GM08714 (cell line): ENCODE data around the gene FKRP.
"Not testable (repeated sequence)": the region's sequence is repeated elsewhere in the genome, so short reads cannot be mapped to it uniquely, and the experiment has no call there.

Experiments used
- H3K4me3 ChIP-seq: fragments of 200-500 bp; sonication (Bioruptor generic); 2 replicates; pipeline ENCODE4 v1.5.1; 2014; ENCODE audit warnings: mild to moderate bottlenecking, low read length, inconsistent platforms
- ZNF274 ChIP-seq: IDR thresholded peaks from 2 replicates; pipeline ENCODE4 v1.6.1; 2012; ENCODE audit warnings: mild to moderate bottlenecking, low read depth, low read length

The FKRP gene

DNA sequence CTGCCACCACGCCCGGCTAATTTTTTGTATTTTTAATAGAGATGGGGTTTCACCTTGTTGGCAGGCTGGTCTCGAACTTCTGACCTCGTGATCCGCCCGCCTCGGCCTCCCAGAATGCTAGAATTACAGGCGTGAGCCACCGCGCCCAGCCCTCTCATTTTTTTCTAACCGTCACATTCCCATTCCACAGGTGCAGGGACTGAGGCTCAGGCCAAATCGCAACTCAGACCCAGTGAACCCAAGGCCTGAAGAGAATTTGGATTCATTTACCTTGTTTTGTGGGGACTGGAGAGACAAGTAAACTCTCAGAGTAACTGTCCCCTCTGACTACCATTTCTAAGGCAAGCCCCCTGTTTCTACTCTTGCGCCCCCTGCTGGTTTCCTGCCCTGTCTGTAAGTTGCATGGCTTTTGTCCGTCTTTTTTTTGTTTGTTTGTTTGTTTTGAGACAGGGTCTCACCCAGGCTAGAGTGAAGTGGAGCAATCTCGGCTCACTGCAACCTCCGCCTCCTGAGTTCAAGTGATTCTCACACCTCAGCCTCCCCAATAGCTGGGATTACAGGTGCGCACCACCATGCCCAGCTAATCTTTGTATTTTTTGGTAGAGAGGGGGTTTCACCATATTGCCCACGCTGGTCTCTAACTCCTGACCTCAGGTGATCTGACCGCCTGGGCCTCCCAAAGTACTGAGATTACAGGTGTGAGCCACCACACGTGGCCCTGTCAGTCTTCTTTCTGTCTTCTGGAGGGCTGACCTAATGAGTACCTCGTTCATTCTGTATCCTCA lies 2.7 kb downstream of the FKRP start:
- H3K4me3 ChIP-seq, result no peak overlapping the region
- no peak for TF ChIP-seq ZNF274

DNA sequence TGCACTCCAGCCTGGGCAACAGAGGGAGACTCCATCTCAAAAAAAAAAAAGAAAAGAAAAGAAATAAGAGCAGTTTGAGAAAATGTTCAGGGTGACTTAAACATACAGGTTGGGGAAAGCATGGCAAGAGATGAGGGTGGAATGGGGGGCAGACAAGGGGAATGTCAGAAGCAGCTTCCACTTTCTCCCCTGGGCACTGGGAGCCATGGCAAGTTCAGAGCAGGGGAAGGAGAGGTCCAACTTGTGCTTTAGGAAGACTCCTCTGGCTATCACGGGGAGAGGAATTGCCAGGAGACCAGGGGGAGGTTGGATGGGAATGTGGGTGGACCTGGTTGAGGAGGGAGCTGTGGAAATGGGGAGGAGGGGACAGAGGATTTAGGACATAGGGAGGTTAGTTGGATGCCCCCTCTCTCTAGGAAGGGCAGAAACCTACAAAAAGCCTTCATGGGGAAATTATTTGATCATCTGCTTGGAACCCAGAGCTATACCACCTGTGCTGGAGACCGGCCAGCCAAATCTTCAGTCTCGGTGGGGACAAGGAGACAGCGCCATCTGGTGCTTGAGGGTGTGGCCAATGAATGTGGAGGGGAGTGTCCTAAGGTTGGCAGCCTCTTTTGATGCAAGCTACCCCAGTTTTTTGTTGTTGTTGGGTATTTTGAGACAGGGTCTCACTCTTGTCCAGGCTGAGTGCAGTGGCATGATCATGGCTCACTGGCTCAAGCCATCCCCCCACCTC lies 7.7 kb downstream of the FKRP start:
- no peak for TF ChIP-seq ZNF274
- H3K4me3 ChIP-seq, result no peak overlapping the region

DNA sequence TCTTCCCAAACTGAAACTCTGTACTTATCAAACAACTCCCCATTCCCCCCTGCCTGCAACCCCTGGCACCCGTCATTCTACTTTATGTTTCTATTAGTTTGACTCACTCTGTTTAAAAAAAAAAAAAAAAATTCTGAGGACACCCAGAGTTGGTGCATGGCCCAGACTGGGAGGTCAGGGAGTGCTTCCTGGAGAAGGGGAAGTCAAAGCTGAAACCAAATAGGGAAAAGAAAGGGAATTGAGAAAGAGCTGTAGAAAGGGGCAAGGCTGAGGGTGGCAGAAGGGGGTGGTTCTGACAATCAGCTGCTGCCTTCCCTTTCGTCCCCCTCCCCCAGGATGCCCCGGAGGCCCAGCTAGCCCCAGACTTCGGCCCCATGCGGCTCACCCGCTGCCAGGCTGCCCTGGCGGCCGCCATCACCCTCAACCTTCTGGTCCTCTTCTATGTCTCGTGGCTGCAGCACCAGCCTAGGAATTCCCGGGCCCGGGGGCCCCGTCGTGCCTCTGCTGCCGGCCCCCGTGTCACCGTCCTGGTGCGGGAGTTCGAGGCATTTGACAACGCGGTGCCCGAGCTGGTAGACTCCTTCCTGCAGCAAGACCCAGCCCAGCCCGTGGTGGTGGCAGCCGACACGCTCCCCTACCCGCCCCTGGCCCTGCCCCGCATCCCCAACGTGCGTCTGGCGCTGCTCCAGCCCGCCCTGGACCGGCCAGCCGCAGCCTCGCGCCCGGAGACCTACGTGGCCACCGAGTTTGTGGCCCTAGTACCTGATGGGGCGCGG lies 9.4 kb downstream of the FKRP start:
- TF ChIP-seq ZNF274, result no peak
- H3K4me3 ChIP-seq, result no peak overlapping the region

DNA sequence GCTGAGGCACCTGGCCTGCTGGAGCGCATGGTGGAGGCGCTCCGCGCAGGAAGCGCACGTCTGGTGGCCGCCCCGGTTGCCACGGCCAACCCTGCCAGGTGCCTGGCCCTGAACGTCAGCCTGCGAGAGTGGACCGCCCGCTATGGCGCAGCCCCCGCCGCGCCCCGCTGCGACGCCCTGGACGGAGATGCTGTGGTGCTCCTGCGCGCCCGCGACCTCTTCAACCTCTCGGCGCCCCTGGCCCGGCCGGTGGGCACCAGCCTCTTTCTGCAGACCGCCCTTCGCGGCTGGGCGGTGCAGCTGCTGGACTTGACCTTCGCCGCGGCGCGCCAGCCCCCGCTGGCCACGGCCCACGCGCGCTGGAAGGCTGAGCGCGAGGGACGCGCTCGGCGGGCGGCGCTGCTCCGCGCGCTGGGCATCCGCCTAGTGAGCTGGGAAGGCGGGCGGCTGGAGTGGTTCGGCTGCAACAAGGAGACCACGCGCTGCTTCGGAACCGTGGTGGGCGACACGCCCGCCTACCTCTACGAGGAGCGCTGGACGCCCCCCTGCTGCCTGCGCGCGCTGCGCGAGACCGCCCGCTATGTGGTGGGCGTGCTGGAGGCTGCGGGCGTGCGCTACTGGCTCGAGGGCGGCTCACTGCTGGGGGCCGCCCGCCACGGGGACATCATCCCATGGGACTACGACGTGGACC lies 10.1 kb downstream of the FKRP start:
- H3K4me3 ChIP-seq, result no peak overlapping the region
- no peak for TF ChIP-seq ZNF274

DNA sequence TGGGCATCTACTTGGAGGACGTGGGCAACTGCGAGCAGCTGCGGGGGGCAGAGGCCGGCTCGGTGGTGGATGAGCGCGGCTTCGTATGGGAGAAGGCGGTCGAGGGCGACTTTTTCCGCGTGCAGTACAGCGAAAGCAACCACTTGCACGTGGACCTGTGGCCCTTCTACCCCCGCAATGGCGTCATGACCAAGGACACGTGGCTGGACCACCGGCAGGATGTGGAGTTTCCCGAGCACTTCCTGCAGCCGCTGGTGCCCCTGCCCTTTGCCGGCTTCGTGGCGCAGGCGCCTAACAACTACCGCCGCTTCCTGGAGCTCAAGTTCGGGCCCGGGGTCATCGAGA lies 10.7 kb downstream of the FKRP start:
- no peak overlapping the region for H3K4me3 ChIP-seq
- no peak for TF ChIP-seq ZNF274

DNA sequence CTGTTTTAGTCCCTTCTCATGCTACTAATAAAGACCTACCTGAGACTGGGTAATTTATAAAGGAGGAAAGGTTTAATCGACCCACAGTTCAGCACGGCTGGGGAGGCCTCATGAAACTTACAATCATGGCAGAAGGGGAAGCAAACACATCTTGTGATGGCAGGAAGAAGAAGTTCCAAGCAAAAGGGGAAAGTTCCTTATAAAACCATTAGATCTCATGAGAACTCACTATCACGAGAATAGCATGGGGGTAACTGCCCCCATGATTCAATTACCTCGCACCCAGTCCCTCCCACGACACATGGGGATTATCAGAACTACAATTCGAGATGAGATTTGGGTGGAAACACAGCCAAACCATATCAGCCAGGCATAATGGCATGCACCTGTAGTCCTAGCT lies 13.3 kb downstream of the FKRP start:
- TF ChIP-seq ZNF274, result no peak
- no peak overlapping the region for H3K4me3 ChIP-seq

DNA sequence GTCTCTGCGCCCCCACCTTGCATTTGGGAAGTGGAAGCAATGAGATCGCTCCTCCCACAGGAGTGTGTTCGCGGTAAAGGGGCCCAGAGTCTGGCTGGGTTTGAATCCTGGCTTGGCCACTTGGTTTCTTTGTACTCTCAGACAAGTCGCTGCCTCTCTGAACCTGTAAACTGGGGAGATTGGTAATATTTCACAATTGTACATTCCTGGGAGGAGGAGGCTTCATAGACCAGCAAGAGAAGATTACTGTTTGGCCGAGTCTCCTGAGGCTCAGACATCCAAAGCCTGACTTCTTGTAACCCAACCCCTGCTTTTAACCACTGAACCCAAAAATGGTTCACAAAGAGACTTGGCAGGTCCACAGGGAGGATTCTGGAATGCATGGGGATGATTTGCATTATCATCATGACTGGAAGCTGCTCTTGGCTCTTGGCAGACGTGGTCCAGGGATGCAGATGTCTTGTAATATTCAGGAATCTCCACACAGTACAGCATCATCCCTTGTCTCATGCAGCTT lies 14.0 kb downstream of the FKRP start:
- no peak for TF ChIP-seq ZNF274

DNA sequence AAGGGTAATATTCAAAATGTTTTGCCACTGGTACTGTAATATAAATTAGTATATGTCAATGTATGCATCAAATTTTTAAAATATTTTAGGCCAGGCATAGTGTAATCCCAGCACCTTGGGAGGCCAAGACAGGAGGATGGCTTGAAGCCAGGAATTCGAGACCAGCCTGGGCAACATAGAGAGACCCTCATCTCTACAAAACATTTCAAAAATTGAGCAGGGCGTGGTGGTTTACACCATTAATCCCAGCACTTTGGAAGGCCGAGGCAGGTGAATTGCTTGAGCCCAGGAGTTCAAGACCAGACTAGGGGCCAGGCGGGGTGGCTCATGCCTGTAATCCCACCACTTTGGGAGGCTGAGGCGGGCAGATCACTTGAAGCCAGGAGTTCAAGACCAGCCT lies 14.5 kb downstream of the FKRP start:
- TF ChIP-seq ZNF274, result no peak
- H3K4me3 ChIP-seq, result no peak overlapping the region

More for the DNA sequence above, 14.0 kb downstream of the FKRP start:
- no peak overlapping the region for H3K4me3 ChIP-seq

DNA sequence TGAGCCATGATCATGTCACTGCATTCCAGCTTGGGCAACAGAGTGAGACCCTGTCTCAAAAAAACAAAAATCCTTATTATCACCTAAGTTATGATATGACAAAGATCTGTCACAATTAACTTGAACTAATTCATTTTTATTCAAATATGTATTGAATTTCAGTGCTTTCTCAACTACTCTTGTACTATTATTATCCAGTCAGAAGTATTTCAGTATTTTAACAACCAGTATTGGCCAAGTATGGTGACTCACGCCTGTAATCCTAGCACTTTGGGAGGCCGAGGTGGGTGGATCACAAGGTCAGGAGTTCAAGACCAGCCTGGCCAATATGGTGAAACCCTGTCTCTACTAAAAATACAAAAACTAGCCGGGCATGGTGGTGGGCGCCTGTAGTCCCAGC lies 15.0 kb downstream of the FKRP start:
- H3K4me3 ChIP-seq, result not testable (repeated sequence)

DNA sequence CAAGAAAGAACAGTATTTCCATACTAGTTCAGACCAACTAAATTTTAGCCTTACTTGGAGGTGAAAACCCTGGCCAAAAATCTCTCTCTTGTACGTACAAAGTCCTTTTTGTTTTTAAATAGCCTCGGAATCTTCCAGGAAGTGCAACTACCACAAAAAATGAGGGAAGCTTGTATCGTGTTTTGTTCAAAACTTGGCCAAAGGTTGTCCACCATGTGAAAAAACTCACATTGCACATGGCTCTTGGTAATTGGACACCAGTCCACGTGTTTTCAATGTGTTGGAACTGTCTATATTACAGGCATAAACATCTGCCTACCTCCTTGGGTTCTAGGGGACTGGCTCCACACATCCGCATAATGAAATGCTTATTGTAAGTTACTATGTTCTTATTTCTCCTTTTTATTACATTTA lies 15.6 kb downstream of the FKRP start:
- TF ChIP-seq ZNF274, result no peak
- no peak overlapping the region for H3K4me3 ChIP-seq

DNA sequence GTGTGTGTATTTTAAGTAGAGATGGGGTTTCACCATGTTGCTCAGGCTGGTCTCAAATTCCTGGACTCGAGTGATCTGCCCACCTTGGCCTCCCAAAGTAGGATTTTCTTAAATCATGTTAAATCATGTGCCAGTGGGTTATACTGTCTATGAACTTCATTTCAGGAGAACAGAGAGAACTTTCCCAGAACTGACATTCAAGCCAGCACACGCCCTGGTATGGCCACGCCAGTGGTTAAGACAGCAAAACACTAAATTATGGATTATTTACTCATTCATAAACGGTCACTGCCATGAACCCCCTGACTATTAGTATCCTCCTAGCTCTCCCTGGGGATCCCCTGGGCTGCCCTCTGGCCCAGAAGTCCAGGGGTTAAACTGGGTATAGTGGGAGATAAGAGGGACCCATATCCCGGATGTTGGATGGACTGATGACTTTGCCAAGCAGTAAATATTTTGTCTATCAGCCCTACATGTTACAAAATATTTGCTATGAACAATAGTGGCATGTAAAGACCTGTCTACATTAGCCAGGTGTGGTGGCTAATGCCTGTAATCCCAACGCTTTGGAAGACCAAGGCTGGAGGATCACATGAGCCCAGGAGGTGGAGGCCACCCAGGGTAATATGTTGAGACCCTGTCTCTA lies 16.5 kb downstream of the FKRP start:
- no peak overlapping the region for H3K4me3 ChIP-seq
- TF ChIP-seq ZNF274, result no peak

DNA sequence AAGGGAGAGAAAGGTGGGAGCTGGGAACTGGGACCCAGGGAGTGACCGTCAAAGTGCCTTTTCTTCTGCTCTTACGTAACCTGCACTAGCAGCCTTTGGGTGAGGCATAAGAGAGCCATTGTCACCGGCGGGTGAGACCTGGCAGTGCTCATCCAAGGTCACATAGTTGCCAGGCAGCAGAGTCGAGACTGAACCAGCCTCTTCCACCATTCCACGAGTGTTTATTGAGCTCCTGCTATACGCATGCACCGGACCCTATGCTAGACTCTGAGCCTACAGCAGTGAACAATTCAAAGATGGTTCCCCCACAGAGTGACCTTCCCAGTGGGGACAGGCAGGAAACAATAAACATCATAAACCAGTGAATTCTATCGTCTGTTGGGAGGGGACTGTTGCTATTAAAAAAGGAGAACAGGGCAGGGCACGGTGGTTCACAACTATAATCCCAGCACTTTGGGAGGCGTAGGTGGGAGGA lies 19.0 kb downstream of the FKRP start:
- no peak for TF ChIP-seq ZNF274
- no peak overlapping the region for H3K4me3 ChIP-seq

DNA sequence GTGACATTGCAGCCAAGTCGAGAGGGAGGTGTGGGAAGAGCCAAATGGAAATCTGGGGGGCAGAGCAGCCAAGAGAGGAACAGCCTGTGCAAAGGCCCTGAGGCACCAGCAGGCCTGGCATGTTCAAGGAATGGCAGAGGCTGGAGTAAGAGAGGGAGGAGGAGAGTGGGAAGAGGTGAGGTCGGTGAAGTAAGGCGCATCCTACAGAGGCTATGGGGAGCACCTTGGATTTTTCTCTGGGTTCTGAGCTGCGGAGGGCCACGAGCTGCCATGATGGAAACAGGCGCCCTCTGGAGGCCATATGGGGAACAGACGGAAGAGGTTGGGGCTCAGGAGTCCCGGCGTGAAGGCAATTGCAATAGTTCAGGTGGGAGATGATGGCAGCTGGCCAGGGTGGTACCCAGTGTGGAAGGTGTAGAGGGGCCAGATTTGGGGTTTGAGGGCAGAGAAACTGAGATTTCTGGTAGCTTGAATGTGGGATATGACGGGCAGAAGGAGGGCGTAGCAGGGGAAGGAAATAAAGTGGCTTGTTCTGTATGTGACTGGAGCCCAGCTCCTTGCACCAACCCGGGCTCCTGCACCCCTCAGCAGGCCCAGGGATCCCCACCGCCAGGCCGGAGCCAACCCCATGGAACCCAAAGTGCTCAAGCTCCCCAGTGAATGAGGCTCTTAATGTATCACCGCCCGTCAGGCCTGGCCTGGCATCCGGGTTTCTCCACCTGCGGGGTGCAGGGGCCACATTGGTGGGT lies 20.9 kb downstream of the FKRP start:
- H3K4me3 ChIP-seq, result no peak overlapping the region
- TF ChIP-seq ZNF274, result no peak

DNA sequence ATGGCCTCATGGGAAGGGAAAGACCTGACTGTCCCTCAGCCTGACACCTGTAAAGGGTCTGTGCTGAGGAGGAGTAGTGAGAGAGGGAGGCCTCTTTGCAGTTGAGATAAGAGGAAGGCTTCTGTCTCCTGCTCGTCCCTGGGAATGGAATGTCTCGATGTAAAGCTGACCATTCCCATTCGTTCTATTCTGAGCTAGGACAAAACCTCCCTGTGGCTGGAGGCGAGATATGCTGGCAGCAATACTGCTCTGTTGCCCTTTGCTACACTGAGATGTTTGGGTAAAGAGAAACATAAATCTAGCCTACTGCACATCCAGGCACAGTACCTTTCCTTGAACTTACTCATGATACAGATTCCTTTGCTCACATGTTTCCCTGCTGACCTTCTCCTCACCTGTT lies 22.9 kb downstream of the FKRP start:
- not testable (repeated sequence) for H3K4me3 ChIP-seq
